HuH-7 (cell line): Measurements from ENCODE around the gene RALGPS1.

Source experiments
- DNase-seq: peaks from one replicate; pipeline ENCODE4 v3.0.0; 2011; ENCODE audit warnings: low spot score

RALGPS1 gene

DNA sequence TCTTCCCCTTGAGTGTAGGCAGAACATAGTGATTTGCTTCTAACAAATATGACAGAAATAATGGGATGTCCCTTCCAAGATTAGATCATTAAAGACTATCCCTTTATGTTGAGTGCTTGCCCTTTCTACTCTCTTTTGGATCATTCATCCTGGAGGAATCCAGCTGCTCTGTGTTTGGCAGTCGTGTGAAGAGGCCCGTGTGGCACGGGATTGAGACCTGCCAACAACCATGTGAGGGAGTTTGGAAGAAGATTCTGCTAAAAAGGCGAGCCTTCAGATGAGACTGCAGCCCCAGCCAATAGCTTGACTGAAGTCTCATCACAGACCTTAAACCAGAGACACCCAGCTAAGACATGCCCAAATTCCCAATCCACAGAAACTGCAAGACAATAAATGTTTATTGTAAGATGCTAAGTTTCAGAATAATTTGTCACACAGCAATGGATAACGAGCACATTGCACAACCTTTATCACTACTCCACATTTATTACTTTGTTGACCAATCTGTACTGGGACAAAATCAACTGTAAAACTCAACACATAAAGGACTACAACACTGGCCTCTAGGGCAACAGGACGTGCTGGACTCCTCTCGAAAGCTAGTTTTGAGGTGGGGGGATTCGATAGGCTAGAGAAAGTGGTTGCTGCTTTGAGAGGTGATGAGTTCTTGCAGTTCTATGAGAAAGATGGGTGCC, 165.0 kb downstream of the RALGPS1 start:
- no peak for DNase-seq

DNA sequence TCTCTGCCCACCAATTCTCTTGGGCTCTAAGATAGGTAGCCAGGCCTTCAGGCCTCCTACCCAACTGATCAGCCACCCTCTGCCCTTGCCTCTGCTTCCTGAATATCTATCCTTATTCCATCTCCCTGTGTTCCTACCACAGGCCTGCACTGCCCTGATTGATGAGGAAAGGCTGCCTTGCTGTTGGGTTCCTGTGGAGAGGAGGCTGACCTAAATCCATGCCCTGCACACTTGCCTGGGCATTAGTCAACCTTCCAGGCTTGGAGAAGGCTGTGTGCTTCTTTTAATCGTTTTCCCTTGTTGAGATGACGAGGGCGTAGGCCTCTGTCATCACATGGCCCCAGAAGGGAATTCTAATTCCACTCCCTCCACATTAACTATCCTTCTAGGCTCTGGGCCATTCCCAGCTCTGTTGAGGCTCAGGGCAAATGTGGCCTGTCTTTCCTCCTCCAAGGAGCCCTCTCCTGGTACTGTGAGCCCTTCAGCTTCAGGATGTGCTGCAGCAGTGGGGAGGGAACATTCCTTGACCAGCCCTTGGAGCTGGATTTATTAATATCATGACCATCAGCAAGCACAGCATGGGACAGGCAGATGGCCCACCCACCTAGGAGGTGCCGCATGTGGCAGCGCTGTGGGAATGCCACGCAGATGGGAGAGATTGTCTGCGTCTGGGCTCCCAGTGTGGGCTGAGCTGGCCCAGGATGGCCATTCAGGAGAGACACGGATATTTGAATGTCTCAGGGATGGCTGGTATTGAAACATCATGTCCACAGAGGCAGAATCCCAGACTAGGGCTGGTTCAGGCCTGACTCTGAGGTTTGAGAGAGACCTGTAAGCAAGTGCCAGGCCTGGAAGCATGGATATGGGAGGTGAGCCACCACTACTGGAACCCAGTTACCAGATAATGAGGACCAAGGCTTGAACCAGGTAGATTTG, 166.9 kb downstream of the RALGPS1 start:
- DNase-seq = no peak

DNA sequence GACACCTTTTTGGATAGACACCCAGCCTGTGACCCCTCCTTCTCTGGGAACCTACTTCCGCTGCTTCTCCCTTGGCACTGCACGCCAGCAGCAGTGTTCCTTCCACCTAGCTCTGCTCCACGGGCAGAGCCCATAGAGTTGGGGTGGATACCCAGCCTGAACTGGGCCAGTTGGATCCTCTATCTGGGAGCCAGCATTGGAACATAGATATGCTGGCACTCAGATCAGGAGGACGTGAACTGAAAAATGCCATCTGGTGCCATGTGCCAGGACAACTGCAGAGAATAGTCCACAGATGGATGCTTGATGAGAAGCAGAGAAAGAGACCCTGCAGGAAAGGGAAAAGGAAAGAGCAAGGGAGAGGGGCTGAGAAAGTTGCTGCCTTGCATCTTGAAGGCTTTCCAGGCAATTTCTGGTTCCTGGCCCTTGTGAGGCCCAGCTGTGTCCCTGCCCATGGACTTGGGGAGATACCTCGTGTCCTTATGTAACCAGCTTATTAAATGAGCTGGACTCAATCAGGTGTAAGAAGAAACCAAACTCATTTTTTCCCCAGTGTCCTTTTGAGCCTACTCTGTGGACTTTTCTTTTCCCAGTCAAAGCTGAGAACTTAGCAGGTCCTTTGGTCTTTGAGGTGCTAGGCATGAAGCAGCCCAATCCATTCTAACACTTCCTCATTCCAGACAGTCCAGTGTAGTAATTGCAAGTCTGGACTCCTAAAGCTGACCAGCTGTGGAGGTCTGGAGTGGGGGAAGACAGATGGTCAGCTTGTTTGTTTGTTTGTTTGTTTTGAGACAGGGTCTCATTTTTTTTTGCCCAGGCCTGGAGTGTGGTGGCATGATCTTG, 168.8 kb downstream of the RALGPS1 start:
- DNase-seq = no peak

DNA sequence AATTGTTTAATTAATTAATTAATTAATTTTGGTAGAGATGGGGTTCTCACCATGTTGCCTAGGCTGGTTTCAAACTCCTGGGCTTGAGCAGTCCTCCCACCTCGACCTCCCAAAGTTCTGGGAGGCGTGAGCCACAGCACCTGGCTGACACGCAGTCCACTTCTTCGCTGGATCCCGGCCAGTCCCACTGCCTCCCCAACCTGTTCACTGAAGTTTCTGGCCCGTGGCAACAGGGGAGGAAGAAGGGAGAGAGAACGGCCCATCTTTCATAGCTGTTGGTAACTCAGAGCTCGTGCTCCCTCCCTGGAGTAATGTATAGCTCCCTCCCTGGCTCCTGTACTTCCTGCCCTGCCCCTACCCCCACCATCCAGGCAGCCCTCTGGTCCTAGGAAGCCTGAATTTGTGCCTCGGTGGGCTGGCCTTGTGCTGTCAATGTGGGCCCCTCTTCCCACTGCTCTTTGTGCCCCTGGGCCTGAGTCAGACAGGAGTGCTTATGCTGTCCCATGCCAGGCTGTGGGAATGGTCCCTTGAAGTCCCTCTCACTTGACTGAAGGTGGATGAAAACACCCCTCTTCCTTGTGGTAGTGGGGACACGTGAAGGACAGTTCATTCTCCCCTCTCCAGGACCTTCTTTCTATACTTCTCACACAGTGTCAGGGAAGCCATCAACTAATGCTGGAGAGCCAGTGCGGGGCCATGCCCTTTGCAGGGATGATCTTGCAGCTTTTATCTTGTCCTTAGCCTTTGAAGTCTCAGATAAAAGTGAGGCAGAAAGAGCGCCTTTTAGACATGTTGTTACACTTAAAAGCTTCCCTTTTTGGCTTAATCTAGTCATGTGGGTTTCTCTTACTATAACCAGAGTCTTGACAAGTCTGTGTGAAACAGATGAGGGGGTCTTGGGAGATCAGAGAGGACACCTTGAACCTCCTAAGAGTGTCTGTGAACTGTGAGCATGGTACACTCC, 169.8 kb downstream of the RALGPS1 start:
- DNase-seq = no peak

DNA sequence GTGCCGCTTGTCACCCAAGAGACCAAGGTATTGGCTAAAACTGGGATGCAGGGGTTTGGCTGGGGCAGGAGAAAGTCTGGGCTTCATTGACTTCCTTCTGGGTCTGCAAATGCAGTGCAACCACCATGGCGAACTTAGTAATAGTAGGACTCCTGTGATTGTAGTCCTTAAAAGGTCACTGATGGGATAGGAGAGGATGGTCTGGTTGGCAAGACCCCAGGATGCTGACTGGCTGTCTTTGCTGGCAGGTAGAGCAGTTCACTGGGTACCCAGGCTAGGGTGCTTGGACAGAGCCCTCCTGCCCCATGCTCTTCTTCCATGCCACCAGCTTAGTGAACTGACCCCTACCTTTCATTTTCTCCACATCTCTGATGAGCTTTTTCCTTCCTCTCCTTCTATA, 170.6 kb downstream of the RALGPS1 start:
- DNase-seq = no peak

DNA sequence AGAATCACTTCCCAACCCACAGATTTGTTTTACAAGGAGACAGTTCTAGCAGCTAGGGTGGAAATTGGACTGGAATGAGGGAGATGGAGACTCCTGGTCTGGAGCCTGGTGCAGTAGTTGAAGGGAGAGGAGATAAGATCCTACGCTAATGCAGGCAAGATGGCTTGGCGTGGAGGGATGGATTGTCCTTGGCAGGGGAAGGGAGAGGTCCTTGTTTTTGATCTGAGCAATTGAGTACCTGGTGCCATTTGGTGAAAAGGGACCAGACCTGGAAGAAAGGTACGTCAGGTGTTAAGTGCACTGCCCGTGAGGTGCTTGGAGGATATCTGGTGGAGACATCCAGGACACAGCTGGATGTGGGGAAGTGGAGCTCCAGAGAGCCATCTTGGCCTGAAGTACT, 172.2 kb downstream of the RALGPS1 start:
- DNase-seq = no peak

DNA sequence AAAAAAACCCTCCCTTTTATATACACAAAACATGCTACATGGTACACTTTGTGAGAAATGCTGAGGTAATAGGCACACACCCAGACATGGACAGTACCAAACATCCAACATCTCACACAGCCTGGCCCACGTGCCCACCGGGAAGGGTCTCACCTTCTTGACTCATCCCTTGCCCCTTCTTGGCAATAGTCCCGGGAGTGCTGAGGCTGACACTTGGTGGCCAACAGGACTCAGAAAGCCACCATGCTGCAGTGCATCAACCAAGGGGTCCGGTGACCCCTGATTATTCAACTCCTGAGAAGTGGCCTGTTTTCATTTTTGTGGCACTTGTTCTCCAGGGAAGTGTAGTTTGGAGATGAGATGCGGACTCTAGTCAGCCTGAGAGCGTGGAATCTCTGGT, 172.8 kb downstream of the RALGPS1 start:
- no peak for DNase-seq

DNA sequence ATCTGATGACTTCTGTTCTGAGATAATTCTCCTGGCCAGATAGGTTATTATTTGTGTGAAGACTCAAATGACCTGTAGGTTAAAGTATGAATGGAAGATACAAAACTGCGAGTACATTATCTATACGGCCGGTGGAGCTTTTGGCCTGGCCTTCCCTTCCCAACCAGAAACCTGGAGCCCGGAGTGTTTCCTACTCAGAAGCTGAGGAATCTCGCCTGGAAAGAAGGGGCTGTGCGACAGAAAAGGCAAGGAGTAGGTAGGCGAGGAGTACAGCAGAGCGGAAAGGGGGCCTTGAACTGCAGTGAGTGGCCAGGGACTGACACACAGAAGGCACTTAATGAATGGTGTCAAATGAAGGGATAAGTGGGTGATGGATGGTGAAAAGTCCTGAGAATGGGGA, 173.3 kb downstream of the RALGPS1 start:
- no peak for DNase-seq

DNA sequence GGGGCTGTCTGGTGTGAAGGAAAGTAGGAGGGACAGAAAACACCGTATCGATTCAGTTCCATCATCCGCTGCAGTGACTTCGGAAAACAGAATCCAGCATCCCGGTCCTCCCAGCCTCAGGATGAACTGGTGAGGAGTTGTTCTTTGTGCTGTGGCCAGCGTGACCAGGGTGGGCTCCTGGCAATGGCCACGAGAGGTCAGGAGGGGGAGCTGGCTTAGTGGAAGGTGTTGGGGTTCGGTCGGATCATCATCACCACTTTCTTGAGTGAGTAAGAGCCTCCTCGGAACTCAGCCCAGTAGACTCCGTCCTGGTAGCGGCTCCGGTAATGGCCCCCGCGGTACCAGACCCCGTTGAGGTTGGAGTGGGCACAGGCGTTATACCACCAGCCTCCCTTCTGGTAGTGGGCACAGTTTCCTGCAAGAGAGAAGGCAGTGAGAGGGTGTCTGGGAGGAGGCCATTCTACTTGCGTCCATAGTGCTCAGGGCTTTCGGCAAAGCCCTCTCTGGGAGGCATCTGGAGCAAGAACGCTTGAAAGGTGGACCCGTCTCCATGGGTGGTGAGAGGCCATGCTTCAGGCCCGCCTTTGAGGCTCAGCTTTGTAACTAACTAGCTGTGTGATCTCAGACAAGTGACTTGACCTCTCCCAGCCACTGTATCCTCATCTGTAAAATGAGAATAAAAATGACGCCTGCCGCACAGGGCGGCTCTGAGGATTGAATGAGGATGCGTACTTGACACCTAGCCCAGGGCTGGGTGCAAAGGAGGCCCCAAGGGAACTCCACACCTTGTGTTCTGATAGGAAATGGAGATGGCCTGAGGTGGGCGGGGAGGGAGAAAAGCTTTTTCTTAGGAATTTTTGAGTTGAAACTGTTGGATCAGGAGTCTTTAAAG, 174.4 kb downstream of the RALGPS1 start:
- no peak for DNase-seq

DNA sequence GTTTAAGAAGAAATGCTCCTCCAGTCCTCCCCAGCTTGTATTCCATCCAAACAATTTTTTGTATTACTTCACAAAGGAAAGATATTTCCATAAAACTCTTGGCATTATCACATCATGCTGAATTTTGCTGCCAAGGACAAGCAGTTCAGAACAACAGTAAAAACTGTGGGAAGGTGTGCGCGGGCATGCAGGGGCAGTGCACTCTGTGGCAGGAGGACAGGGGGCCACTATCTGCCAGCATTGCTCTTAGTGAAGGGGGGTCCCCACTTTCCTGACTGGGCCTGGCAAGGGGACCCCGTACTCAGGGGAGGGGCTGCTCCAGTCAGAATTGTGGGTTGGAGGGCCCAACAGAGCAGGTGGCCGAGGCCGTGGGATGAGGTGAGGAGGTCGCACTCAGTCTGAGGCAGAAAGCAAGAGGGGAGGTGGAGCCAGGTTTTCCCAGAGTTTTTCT, 175.1 kb downstream of the RALGPS1 start:
- no peak for DNase-seq

DNA sequence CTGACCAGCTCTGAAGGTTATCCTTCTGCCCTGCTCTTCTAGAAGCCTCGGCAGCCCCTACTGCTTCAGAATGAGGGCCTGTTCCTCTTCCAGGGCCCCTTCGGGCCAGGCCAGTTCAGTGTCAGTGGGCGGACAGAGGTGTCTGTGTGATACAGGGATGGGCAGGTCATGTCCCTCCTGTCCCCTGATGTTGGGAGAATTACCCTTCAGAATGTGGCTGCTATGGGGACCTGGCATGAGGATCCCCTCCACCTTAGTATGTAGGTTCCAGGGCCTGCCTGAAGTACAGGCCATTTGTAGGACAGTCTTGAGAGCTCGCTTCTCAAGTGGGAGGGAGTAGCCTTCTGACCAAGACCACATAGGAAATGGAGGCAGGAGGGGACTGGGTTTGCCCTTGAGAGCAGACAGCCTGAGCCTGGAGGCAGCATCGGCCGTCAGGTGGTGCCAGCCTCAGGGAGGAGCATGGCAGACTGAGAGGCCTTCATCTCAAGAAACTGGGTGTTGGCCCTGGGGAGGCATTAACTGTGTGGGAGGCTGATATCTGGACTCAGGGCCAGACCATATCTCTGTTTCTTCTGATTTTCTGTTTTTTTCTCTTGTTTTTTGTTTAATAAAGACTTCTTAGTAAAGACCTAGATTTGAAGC, 175.9 kb downstream of the RALGPS1 start:
- no peak for DNase-seq

DNA sequence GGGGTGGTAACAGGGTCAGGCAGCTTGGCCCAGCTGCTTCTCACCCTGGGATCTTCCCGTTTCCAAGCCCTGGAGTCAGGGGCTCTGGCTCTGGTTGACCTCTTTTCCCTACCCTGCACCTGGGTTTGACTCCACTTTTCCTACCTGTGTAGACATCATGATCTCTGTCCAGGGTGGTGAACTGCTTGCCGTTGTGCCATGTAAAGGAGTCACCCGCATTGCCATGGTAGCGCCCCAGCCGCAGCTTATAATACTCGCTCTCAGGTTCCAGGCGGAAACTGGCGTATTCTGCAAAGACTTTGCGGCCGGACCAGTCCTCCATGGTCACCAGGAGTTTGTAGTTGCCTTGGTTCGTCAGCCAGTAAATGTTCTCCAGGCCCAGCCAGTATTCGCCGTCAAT, 176.9 kb downstream of the RALGPS1 start:
- no peak for DNase-seq

DNA sequence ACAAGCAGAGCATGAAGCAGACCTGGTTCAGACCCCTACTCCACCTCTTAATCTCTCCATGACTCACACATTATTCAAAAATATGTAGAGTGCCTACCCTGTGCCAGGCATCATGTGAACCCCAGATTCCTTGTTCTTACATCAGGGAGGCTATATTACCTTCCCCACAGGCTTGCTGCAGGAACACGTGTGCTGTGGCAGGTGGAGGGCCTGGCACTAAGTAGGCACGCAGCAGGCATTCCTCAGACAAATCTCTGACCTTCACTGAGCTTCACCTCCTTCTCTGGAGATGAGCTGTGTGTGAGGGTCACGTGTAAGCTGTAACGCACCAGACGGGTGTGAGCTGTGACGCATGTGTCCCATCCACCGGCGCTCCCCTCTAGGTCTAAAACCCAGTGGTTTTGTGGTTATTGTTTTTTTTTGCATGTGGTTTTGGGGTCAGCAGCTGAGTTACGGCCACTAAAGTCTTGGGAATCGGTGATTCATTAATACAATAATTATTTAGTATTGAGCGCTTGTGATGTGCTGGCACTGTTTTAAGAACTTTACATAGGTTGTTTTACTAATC, 177.5 kb downstream of the RALGPS1 start:
- DNase-seq = no peak

DNA sequence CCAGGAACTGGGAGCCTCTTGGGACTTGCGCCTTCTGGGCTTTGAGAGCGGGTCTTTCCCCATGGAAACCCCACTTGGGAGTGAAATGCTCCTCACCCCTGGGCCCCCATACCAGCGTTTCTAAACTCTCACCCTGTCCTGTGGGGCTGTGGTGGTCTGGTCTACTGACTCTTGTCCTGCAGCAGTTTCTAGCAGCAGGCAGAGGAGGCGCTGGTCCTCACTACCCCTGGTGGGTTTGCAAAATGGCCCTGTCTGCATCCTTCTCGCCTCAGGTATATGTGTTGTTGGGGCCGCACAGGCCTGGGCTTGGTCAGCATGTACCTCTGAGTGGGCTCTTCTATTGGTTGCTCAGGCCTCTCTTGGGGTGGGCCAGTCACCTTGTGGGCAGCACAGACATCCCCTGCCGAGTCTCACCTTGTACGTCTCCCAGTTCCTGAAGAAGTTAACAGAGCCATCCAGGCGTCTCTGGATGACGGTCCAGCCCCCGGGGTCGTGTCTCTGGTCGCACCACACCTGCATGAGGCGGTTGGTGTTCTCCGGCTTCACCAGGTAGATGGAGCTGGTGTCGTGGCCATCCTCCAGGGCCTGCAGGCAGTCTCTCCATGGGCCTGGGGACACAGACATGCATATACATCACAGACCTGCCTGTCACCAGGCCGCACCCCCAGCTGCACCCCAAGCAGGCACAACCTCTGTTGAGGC, 178.9 kb downstream of the RALGPS1 start:
- no peak for DNase-seq

DNA sequence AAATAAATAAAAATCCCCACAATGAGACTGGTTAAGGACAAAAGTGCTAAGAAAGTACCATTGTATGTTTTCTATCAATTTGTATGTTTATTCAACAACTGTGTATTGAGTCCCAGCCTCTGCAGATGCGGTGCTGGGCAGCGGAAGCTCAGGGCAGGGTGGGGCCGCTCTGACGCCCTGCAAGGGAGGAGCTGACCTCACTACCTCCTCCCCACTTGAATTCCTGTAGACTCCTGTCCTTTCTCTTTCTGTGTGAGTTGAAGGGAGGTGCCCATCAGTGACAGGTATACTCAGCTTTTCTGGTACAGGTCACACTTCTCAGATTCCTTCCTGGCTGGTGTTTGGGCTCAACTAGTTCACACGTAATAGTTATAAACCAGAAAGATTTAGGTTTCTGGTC, 180.8 kb downstream of the RALGPS1 start:
- DNase-seq = no peak

DNA sequence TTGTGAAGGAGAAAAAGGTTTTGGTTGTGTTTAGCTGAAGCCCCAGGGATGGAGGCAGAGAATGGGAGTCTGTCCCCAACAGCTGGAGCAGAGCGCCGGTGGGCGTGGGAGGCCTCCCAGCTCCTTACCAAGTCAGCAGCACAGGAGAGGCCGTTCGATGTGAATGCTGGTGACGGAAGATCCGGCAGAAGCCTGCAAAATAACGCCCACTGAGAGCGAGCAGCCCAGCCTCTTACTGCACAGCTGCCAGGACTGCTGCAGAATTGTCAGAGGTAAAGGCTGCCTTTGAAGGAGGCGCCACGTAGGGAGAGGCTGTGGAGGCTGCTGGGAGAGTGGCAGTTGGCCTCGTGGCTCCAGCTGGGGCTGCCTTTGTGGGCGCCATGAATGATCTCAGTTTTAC, 181.6 kb downstream of the RALGPS1 start:
- DNase-seq = no peak

DNA sequence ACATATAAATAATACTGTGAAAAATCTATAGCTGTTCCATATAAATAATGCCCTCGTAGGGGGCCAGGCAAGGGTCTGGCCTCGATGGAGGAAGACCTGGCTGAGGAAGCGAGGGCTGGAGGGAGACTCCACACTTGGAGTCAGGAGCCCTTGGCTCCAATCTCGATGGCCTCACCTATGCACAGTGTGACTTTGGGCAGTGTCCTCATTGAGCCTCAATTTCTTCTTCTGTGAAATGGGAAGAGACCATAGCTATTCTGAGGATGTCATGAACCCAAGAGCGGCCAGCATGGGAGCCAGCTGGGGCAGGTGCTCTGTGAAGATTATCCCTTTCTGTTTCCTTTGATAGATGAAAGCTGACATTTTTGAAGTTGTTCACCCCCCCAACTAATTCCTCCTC, 183.1 kb downstream of the RALGPS1 start:
- DNase-seq = no peak

DNA sequence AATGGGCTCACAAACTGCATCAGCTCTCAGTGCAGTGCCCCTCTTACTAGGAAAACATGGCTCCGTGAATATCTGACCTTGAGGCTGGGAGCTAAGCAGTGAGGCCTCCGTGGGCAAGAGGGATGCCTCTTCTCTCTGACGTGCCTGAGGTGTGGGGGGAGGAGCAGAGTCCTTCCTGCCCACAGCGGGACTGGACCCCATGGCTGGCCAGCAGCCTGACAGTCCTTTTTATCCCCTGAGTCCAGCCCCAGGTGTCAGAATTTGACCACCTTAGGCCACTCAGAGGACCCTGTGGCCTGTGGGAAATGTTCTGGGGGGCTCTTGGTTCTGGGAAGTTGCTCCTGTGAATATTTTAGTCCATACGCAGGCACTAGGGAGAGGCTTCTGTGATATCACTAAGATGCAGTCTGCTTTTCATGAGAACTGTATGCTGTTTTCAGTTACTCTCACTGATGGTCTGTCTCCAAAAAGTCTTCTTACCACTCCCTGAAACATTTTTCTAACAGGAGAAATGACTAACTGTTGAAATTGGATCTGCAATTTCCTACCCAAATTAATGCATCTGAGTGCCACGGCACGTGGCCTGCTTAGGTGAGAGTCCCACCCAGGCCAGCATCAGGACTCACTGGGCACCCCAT, 184.5 kb downstream of the RALGPS1 start:
- DNase-seq = no peak
